ENCODE results near the gene FAM241A.
A peak's percentile ranks its signal among the peaks of the same experiment; 100 is the strongest.
"Not testable (repeated sequence)": the region's sequence is repeated elsewhere in the genome, so short reads cannot be mapped to it uniquely, and the experiment has no call there.

FAM241A gene

DNA sequence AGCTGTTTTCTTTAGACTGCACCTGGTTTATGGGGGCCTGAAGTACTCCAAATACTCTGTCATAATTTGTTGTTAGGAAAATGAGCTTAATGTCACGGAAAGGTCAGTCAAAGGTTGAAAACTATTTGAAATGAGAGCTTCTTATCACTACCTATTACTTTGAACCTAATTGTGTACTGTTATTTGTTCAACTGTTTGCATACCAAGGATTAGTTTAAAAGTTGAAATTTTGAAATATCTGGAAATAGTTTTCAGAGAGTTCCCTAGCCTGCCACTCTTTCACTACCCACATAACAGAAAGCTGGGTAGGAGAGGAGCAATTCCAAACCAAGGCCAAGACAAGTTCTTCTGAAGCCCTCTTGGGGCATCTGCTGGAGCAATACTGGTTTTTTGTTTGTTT lies 58.3 kb downstream of the FAM241A start:
- TF ChIP-seq, protein P1, sequence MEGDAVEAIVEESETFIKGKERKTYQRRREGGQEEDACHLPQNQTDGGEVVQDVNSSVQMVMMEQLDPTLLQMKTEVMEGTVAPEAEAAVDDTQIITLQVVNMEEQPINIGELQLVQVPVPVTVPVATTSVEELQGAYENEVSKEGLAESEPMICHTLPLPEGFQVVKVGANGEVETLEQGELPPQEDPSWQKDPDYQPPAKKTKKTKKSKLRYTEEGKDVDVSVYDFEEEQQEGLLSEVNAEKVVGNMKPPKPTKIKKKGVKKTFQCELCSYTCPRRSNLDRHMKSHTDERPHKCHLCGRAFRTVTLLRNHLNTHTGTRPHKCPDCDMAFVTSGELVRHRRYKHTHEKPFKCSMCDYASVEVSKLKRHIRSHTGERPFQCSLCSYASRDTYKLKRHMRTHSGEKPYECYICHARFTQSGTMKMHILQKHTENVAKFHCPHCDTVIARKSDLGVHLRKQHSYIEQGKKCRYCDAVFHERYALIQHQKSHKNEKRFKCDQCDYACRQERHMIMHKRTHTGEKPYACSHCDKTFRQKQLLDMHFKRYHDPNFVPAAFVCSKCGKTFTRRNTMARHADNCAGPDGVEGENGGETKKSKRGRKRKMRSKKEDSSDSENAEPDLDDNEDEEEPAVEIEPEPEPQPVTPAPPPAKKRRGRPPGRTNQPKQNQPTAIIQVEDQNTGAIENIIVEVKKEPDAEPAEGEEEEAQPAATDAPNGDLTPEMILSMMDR (IDR thresholded peaks at IDR 0.05; ENCODE audit: low read depth, low read length): no peak
- TF ChIP-seq EZH2phosphoT487 (IDR thresholded peaks at IDR 0.05; ENCODE audit: low read depth): no peak
- Histone ChIP-seq H2AFZ (ENCODE audit: low read depth, low read length) (peak overlapping the region; percentile 62), H3K9me3 (ENCODE audit: insufficient read depth, low read length) (no peaks in the 10 kb centered on the region), H3K9ac (ENCODE audit: low read length) (no peak overlapping the region), H3K4me3 (ENCODE audit: low read length) (no peak overlapping the region), H3K36me3 (replicated peaks; ENCODE audit: low read depth, low read length) (no peaks in the 10 kb centered on the region), H3K27ac (ENCODE audit: low read length) (peak overlapping the region; percentile 35), H4K20me1 (ENCODE audit: insufficient read depth, low read length) (no peaks in the 10 kb centered on the region), H3K27me3 (ENCODE audit: low read depth, low read length) (no peaks in the 10 kb centered on the region), H3K79me2 (ENCODE audit: low read length) (no peaks in the 10 kb centered on the region), H3K4me1 (ENCODE audit: low read length) (peaks cover 80% of the 10 kb centered on the region), H3K4me2 (ENCODE audit: low read length) (peak overlapping the region; percentile 1; the same call in 1 of the 2 replicates)

DNA sequence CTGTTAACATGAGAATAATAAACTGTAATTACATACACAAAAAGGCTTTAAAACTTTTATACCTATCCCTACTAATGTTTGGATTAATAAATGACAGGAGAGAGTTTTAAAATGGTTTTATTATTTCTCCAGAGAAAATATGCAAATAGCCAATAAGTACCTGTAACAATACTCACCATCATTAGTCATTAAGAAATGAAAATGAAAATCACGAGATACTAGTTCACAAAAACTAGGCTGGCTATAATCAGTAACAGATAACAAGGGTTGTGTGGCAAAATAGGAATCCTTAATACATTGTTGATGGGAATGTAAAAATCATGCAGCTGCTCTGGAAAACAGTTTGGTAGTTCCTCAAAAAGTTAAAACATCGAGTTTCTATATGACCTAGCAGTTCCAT lies 61.2 kb downstream of the FAM241A start:
- Histone ChIP-seq H3K9me3 (ENCODE audit: insufficient read depth, low read length) (no peaks in the 10 kb centered on the region), H3K27me3 (ENCODE audit: low read depth, low read length) (no peaks in the 10 kb centered on the region), H2AFZ (ENCODE audit: low read depth, low read length) (no peak overlapping the region), H3K4me1 (ENCODE audit: low read length) (peaks cover 55% of the 10 kb centered on the region), H3K4me2 (ENCODE audit: low read length) (peak overlapping the region; percentile 64), H3K79me2 (ENCODE audit: low read length) (no peaks in the 10 kb centered on the region), H4K20me1 (ENCODE audit: insufficient read depth, low read length) (no peaks in the 10 kb centered on the region), H3K36me3 (replicated peaks; ENCODE audit: low read depth, low read length) (no peaks in the 10 kb centered on the region), H3K4me3 (ENCODE audit: low read length) (peak overlapping the region; percentile 54), H3K9ac (ENCODE audit: low read length) (peak overlapping the region; percentile 36), H3K27ac (ENCODE audit: low read length) (peak overlapping the region; percentile 75)
- no peak for TF ChIP-seq EZH2phosphoT487 (IDR thresholded peaks at IDR 0.05; ENCODE audit: low read depth)
- TF ChIP-seq, protein P1 (IDR thresholded peaks at IDR 0.05; ENCODE audit: low read depth, low read length): no peak

DNA sequence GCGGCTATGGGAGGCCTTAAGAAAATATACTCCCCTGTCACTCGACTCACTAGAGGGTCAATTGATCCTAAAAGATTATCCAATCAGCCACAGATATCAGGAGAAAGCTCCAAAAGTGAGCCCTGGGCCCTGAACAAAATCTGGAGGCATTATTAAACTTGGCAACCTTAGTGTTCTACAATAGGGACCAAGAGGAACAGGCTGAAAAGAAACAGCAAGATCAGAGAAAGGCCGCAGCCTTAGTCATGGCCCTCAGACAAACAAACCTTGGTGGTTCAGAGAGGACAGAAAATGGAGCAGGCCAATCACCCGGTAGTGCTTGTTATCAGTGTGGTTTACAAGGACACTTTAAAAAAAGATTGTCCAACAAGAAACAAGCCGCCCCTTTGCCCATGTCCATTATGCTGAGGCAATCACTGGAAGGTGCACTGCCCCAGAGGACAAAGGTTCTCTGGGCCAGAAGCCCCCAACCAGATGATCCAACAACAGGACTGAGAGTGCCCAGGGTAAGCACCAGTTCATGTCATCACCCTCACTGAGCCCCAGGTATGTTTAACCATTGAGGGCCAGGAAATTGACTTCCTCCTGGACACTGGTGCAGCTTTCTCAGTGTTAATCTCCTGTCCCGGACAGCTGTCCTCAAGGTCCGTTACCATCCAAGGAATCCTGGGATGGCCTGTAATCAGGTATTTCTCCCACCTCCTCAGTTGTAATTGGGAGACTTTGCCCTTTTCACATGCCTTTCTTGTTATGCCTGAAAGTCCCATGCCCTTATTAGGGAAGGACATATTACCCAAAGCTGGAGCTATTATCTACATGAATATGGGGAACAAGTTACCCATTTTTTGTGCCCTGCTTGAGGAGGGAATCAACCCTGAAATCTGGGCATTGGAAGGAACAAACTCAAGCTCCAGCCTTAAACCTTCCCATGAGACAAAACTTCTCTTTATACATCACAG lies 63.2 kb downstream of the FAM241A start:
- H4K20me1 ChIP-seq (ENCODE audit: insufficient read depth, low read length); H3K9ac ChIP-seq (ENCODE audit: low read length); H3K79me2 ChIP-seq (ENCODE audit: low read length); H3K4me3 ChIP-seq (ENCODE audit: low read length); H3K4me2 ChIP-seq (ENCODE audit: low read length); H3K27me3 ChIP-seq (ENCODE audit: low read depth, low read length); H2AFZ ChIP-seq (ENCODE audit: low read depth, low read length); H3K27ac ChIP-seq (ENCODE audit: low read length): not testable (repeated sequence)
- peaks cover 49% of the 10 kb centered on the region for H3K4me1 ChIP-seq (ENCODE audit: low read length)
- H3K36me3 ChIP-seq (replicated peaks; ENCODE audit: low read depth, low read length): peaks cover 13% of the 10 kb centered on the region
- H3K9me3 ChIP-seq (ENCODE audit: insufficient read depth, low read length): peaks cover 12% of the 10 kb centered on the region; the same call in 1 of the 2 replicates

DNA sequence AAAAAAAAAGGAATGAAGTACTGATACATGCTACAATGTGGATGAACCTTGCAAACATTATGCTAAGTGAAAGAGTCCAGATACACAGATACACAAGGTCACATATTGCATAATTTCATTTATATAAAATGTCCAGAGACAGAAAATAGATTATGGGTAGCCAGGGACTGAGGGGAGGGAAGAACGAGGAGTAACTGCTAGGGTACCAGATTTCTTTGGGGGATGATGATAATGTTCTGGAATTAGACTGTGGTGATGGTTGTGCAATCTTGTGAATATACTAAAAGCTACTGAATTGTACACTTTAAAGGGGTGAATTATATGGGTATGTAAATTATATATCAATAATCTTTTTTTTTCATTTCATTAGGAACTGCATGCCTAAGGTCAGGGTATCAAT lies 65.5 kb downstream of the FAM241A start:
- H4K20me1 ChIP-seq (ENCODE audit: insufficient read depth, low read length): no peaks in the 10 kb centered on the region
- no peak overlapping the region for H3K9ac ChIP-seq (ENCODE audit: low read length)
- H3K36me3 ChIP-seq (replicated peaks; ENCODE audit: low read depth, low read length): peaks cover 13% of the 10 kb centered on the region
- no peak overlapping the region for H3K4me3 ChIP-seq (ENCODE audit: low read length)
- H3K27me3 ChIP-seq (ENCODE audit: low read depth, low read length): no peaks in the 10 kb centered on the region
- peaks cover 12% of the 10 kb centered on the region; the same call in 1 of the 2 replicates for H3K9me3 ChIP-seq (ENCODE audit: insufficient read depth, low read length)
- no peak for TF ChIP-seq EZH2phosphoT487 (IDR thresholded peaks at IDR 0.05; ENCODE audit: low read depth)
- TF ChIP-seq, protein P1 (IDR thresholded peaks at IDR 0.05; ENCODE audit: low read depth, low read length): no peak
- peaks cover 51% of the 10 kb centered on the region for H3K4me1 ChIP-seq (ENCODE audit: low read length)
- no peak overlapping the region for H2AFZ ChIP-seq (ENCODE audit: low read depth, low read length)
- no peak overlapping the region for H3K27ac ChIP-seq (ENCODE audit: low read length)
- H3K79me2 ChIP-seq (ENCODE audit: low read length): no peaks in the 10 kb centered on the region
- no peak overlapping the region for H3K4me2 ChIP-seq (ENCODE audit: low read length)

Measured in OCI-LY3 (cell line).